ENCODE results near the gene DUSP2.

The DUSP2 gene, protein sequence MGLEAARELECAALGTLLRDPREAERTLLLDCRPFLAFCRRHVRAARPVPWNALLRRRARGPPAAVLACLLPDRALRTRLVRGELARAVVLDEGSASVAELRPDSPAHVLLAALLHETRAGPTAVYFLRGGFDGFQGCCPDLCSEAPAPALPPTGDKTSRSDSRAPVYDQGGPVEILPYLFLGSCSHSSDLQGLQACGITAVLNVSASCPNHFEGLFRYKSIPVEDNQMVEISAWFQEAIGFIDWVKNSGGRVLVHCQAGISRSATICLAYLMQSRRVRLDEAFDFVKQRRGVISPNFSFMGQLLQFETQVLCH

DNA sequence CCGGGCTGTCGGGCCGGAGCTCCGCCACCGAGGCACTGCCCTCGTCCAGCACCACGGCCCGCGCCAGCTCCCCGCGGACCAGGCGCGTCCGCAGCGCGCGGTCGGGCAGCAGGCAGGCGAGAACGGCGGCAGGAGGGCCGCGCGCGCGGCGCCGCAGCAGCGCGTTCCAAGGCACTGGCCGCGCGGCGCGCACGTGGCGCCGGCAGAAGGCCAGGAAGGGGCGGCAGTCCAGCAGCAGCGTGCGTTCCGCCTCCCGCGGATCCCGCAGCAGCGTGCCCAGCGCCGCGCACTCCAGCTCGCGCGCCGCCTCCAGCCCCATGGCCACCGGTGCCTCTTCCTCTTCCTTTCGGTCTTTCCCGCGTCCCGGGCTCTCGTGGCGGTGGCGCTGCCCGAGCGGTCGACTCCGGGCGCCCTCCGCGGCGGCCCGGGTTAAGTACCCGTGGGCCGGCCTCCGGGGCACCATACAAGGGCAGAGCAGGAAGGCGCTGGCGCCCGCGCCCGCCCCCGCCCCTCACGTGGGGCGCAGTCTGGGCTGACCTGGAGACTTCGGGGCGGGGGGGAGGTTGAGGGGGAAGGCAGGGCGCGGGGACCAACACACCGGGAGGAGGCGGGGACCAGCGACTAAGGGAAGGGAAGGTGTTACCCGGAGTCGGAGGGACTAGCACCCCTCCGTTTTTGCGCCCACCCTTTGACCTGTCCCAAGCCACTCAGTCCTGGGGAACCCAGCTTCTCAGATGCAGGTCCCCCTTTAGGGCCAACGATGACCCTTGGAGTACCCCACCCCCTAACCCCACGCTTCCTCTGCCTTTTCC lies at the start of gene DUSP2:
Gene DUSP2, minus strand, starts transcription at position 405 of the 812 bp plus-strand sequence. Its CDS starts 86 bp downstream, at position 319.
- peak; percentile 92 to 93 for DNase-seq

DNA sequence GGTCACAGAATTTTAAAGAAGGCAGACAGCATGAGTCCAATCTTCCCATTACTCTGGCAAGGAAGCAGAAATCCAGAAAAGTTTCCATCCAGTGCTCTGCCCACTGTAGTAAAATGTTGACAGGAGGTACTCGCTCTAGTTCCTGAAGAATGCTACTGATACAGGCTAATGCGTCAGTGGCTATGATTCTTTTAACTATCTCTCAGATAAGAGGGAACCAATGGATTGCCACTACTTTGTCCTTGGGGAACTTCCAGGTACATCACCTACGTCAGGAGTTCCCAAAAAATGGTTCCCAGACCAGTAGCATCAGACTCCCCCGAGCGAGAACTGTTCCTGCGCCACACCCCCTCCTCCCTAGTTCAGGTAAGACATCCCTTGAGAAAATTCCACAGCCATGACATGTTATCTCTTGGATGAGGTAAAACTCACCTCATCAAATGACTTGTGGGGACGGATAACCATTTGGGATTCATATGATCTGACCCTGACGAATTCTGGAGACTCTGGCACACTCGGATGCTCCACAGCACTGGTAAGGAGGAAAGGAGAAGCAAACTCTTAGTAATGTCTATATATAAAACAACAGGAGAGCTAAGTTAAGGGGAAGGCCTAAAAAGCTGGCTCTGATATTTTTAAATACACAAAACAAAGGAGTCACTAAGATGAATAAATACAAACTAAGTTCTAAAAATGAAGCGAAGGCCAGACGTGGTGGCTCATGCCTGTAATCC lies 46.9 kb upstream of the DUSP2 start:
- no peak for DNase-seq

GRCh38 chr2:96188821-96189526 lies 43.7 kb upstream of the DUSP2 start:
- DNase-seq: no peak

DNA sequence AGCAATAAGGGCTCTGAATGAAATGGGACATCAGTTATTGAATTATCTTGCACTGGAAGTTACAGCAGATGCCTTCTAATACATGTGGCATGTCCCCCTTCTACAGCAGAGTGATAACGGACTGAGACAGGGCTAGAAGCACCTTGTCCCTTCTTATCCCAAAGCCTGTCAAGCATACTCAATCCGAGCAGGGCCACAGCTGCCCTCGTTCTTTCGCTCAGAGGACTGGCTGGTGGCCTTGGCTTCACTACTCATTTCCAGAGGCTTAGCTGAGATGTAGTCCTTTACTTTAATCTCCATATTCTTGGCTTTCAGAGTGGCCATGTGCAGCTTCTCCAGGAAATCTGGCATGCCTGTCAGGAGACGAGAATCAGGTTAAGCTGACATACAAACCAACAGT lies 41.3 kb upstream of the DUSP2 start:
- DNase-seq: no peak

DNA sequence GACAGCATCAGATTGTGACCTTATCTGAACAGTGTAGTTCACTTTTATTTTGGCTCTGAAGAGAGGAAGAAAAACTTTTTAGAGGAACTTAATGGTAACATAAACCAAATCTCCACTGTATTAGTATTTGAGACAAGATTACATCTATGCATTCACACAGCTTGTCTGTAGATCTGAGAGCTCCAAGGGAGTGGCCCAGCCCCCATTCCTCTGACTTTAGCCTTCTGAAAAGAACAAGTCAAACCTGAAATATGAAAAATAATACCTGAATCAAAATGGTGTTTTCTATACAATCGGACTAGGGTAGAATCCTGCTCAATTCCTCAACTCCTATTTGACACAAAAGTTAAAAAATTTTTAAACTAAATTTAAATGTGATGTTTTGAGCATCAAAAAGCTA lies 40.3 kb upstream of the DUSP2 start:
- no peak for DNase-seq

DNA sequence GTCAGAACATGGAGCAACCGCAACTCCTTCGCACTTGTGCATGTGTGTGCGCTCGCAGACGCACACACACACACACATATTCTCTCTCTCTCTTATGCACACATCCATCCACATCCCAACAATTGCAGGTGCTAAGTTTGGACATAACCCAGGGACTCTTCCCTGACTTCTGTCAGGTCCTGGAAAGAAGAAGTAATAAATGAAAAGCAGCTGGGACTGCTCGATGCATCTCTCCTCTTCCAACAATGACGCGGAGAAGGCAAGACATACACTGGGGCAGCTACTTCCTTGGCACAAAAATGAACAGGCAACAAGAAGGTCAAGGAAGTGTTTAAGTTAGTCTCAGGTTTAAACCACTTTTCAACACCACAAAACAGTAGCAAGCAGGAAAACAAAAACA lies 39.7 kb upstream of the DUSP2 start:
- DNase-seq: no peak

GRCh38 chr2:96184188-96184587 lies 38.9 kb upstream of the DUSP2 start:
- no peak for DNase-seq

DNA sequence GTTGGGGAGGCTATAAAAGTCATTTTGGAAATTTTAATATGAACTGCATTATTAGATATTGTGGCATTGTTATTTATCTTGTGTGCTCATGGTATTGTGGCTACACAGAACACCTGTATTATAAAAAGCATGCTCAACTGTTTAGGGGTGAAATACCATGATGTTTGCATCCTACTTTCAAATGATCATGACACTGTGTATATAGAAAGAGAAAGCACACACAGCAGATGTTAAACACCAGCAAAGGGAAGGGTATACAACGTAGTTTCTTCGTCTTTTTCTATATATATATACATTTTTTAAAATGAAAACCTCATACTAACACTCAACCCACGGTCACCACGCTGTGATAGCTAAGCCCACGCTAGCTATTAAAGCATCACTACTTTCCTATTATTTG lies 36.3 kb upstream of the DUSP2 start:
- no peak for DNase-seq

GRCh38 chr2:96180521-96180920 lies 35.3 kb upstream of the DUSP2 start:
- DNase-seq: no peak

GRCh38 chr2:96180002-96180401 lies 34.8 kb upstream of the DUSP2 start:
- DNase-seq: no peak

DNA sequence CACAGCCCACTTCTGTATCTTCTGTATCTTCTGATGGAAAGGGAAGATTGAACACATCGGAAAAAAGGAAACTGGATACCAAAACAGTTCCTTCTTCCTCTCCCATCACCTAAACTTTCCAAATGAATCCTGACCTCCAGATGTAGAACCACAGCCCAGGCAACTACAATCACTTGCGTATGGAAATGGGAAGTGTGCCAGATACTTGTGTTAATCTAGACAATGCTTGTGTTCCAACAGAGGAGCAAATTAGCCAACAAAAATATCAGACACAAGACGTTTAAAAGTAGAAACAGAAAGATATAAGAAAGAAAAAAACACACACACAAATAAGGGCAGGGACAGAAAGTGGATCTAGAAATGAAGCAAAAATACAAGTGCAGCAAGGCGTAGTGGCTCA lies 31.4 kb upstream of the DUSP2 start:
- no peak for DNase-seq

DNA sequence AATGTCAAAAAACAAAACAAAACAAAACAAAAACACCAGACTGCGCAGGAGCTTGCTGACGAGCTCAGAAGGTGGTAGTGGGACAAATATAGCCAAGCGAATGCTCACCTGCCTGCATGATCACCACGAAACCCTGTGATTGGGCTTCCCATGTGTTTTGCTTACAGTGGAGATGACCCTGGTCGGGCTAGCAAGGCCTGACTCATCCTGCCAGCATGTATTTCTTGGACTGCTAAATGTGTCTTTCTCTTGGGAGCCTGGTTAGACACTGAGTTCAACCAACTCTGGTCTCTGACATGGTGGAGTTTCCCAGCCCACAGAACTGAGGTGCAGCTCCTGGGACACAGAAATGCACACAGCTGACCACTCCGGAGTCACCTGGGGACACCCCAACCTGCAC lies 30.7 kb upstream of the DUSP2 start:
- DNase-seq: no peak

DNA sequence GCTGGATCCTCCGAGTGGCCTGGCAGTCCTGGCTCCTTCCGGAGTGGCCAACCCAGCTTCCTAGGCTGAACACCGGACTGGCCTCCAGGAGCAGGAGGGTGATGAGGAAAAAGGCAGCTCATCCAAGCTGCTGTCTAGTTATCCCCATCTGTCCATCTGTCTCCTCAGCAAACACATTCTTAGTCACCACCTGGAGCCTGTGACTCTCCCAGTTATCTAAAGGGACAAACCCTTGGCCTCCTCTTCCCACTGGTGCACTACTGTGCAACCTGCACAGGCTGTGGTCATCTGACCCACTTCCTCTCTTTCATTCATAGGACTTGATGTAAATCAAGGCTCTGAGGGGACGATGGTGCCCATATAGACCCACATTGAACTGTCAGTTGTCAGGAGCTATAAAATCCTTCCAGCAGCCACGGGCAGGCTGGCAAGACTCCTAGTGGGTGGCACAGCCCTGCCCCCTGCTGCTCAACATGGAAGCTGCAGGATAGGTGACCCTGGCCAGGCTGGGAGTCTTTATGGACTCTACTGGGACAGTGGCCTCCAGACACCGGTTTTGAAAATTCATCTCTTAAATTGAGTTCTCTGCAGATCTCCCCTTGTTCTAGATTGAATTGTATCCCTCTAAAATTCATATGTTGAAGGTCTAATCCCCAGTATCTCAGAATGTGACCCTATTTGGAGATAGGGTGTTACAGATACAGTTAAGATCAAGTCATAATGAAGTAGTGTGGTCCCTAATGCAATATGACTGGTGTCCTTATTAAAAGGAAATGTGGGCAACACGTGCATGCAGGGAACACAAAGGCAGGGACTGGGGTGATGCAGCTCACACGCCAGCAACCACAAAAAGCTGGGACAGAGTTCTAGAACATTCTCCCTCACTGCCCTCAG lies 29.3 kb upstream of the DUSP2 start:
- peak; percentile 88 for DNase-seq

DNA sequence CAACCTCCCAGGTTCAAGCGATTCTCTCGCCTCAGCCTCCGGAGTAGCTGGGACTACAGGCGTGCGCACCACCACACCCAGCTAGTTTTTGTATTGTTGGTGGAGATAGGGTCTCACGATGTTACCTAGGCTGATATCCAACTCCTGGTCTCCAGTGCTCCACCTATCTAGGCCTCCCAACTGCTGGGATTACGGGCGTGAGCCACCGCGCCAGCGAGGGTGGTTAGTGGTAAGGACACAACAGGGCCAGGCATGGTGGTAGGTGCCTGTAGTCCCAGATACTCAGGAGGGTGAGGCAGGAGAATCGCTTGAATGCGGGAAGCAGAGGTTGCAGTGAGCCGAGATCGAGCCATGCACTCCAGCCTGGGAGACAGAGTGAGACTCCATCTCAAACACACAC lies 26.6 kb upstream of the DUSP2 start:
- DNase-seq: no peak

DNA sequence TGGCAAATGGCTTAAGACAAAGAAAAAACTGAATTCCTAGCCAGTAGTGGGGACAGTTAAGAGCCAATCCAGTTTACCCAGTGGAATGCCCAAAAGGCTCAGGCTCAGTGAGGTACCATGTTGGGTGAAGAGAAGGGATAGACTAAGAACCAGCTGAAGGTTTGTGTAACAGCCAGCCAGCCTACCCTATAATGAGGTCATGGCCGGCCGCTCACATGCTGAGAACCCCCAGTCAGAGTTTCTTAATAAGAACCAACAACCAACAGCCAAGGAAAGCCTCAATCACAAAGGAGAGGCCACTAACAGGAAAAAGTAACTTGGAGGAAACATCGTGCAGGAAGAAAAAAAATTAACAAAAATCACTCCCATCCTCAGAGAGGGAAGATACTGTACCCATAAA lies 25.4 kb upstream of the DUSP2 start:
- DNase-seq: no peak

GRCh38 chr2:96169868-96170507 lies 24.7 kb upstream of the DUSP2 start:
- DNase-seq: no peak

DNA sequence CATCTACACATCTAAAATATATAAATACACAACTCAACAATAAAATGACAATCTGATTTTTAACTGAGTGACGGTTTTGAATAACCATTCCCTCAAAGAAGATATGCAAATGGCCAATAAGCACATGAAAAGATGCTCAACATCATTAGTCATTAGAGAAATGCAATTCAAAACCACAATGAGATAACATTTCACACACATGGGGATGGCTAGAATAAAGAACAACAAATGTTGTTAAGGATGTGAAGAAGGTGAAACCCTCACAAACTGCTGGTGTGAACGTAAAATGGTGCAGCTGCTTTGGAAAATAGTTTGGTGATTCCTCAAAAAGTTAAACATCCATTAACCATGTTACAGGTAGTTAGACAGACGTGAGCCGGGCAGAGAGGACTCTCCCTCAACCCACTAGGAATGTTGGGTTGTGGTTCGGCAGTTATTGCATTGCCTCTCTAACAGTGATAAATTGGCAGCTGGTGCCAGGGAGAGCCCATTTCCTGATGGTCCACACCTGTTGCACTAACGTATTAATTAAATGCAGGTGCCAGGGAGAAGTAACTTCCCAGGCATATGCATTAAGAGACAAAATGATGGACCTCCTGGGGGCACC lies 22.3 kb upstream of the DUSP2 start:
- no peak for DNase-seq

DNA sequence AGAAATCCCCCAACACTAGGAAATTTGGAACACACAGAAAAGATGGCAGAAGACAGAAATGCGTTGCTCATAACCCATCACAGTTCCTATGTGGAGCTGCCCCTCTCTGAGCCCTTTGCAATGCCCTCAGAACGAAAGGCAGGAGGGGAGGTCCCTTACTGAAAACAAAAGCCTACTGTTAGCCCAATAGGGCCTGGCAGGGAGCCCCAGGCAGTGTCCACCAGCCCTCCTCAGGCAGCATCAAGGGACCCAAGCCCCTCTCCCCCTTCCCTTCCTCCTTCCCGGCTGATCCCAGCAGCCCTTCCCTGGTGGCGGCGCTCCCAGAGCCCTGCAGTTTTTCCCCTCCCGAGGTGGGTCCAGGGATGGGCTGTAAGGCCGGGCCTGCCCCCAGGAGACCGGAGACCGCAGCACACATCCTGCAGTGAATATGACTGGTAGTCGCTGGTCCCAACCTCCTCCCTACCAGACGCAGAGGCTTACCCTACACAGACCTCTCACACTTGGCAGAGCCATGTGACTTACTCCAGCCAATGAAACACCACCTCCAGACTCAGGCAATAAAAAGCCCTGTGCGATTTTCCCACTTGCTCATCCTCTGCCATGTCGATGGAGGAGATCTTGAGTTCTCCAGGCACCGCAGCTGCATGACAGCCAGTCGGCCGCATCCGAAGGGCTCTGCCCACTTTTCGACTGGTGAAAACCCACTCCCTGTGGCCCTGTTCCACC lies 19.4 kb upstream of the DUSP2 start:
- peak; percentile 65 to 70 for DNase-seq

DNA sequence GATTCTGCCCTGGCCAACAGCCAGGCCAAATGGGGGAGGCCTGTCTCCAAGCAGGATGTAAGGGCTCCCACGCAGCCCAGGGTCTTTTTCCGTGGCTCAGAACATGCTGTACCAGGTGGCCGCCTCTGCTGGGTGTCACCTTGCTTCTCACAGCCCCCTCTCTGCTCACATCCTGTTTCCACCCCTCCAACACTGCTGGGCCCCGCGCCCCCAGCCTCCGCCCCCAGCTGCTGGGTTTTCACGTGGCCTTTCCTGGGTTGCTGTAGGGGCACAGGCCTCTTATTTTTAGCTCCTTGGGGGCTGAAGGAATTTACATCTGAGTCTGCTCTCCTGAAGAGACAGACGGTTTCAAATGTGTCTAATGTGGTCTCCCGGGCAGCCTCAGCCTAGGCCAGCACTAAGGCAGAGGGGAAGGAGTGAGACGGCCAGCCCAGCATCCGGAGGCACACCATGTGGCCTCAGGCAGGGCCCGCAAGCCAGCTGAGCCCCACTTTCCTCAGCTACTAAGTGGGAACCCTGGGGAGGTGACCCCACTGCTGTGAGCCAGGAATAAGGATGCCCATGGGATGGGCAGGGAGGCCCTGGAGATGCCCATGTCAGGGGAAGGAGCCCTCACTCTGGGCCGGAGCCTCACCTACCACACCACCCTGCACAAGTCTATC lies 18.7 kb upstream of the DUSP2 start:
- peak; percentile 82 to 86 for DNase-seq

DNA sequence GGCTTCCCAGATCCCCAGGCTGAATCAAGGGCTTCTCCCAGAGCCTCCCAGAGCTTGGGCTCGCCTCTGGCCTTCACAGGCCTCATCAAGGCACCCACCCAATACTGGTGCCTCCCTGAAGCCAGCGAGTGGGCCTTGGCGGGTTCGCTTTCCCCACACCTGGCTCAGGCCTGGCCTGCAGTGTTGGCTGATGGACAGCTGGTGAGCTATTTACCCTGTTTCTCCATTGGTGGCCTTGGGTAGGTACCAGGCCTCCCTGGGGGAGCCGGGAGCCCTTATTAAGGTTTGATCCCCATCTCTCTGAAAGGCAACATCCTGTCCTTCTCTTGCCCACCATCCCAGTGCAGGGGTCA lies 18.2 kb upstream of the DUSP2 start:
- DNase-seq: no peak
